Endothelial cell of umbilical vein (primary cell): ENCODE data around the gene ALOXE3. TPM values are rescaled to one million over a fixed set of nuclear protein-coding genes. Genes with fewer than 3 reads are reported as not detected.

Source experiments
- BruUV-seq: library from RNA; stranded (reverse); fragments of 400-500 nt; replicated peaks from 2 replicates; lab custom pipeline; 2021; lab: Mats Ljungman, UMichigan
- CTCF ChIA-PET: fragments of 300-600, 350-600 bp; sonication (Branson Sonifier 250); formaldehyde crosslinking; loops from one replicate; lab custom pipeline; 2021; ENCODE audit warnings: antibody characterized with exemption, inconsistent platforms; lab: Charles Lee
- POLR2A ChIA-PET: fragments of 300-600, 350-600 bp; sonication (Branson Sonifier 250); formaldehyde crosslinking; loops from one replicate; lab custom pipeline; 2021; ENCODE audit warnings: antibody characterized with exemption, inconsistent platforms; lab: Charles Lee
- DNase-seq: peaks from one replicate; pipeline ENCODE4 v3.0.0-alpha.2; 2011; ENCODE audit warnings: low read depth, low spot score
- FAIRE-seq: peaks from 2 replicates; lab custom pipeline; 2011; peaks lifted over from hg19 to GRCh38; lab: Jason Lieb, UNC
- H2AFZ ChIP-seq: 2 replicates; pipeline ENCODE4 v1.6.0; 2012; ENCODE audit warnings: low read depth, low read length, control low read depth, inconsistent platforms
- H3K27ac ChIP-seq: 2 replicates; pipeline ENCODE4 v1.5.1; 2011; ENCODE audit warnings: low read depth, mild to moderate bottlenecking, control low read depth, low read length, moderate library complexity; ENCODE audit not compliant: insufficient read depth
- H3K27me3 ChIP-seq, 2 experiments: 2 replicates each; pipeline versions ENCODE4 v1.6.0 to v1.6.1; 2011; ENCODE audit warnings: low read length in 2 of 2, mixed read lengths in 1 of 2; ENCODE audit not compliant: control insufficient read depth in 2 of 2, insufficient read depth in 2 of 2
- H3K36me3 ChIP-seq, 2 experiments: 2 replicates in 1 of 2; 3 replicates in 1 of 2; pipeline ENCODE4 v1.5.1; 2011; ENCODE audit warnings: low read length in 2 of 2, mild to moderate bottlenecking in 1 of 2, moderate library complexity in 1 of 2; ENCODE audit not compliant: control insufficient read depth in 2 of 2, insufficient read depth in 2 of 2; ENCODE audit errors: extremely low read depth in 1 of 2
- H3K4me1 ChIP-seq: 3 replicates; pipeline ENCODE4 v1.5.1; 2011; ENCODE audit warnings: mild to moderate bottlenecking, low read length; ENCODE audit not compliant: control insufficient read depth, insufficient read depth; ENCODE audit errors: extremely low read depth
- H3K4me2 ChIP-seq: 2 replicates; pipeline ENCODE4 v1.6.1; 2011; ENCODE audit warnings: low read length, control low read depth, mixed read lengths; ENCODE audit not compliant: insufficient read depth
- H3K4me3 ChIP-seq, 3 experiments: fragments of 200-600 bp in 1 of 3; sonication (generic), shearing (Covaris generic) in 1 of 3; replicated peaks in 1 of 3; 2 replicates each; pipeline ENCODE4 v1.5.1; 2011 to 2016; ENCODE audit warnings: control low read depth in 3 of 3, low read length in 3 of 3, mild to moderate bottlenecking in 2 of 3, inconsistent platforms in 1 of 3, low read depth in 1 of 3, moderate library complexity in 1 of 3; ENCODE audit not compliant: insufficient read depth in 1 of 3
- H3K79me2 ChIP-seq: 2 replicates; pipeline ENCODE4 v1.6.0; 2012; ENCODE audit warnings: low read length, inconsistent platforms; ENCODE audit not compliant: control insufficient read depth, insufficient read depth
- H3K9ac ChIP-seq: replicated peaks from 2 replicates; pipeline ENCODE3; 2011; ENCODE audit warnings: low read length, control low read depth; ENCODE audit not compliant: insufficient read depth; ENCODE audit errors: extremely low read depth
- H3K9me1 ChIP-seq: replicated peaks from 3 replicates; pipeline ENCODE4 v1.6.0; 2011; ENCODE audit warnings: mild to moderate bottlenecking, low read length; ENCODE audit not compliant: control insufficient read depth, insufficient read depth; ENCODE audit errors: extremely low read depth
- H3K9me3 ChIP-seq: replicated peaks from 2 replicates; pipeline ENCODE4 v1.5.1; 2012; ENCODE audit warnings: low read length, inconsistent platforms; ENCODE audit not compliant: control insufficient read depth, insufficient read depth
- H4K20me1 ChIP-seq: replicated peaks from 2 replicates; pipeline ENCODE3; 2011; ENCODE audit warnings: mild to moderate bottlenecking, low read length; ENCODE audit not compliant: control insufficient read depth, insufficient read depth; ENCODE audit errors: extremely low read depth
- CTCF ChIP-seq, 2 donors: IDR thresholded peaks; 1 replicate in 1 of 2; 2 replicates in 1 of 2; pipeline ENCODE4 v1.5.1; 2011; ENCODE audit warnings: low read length in 2 of 2, mild to moderate bottlenecking in 2 of 2, moderate library complexity in 2 of 2, control low read depth in 1 of 2, inconsistent platforms in 1 of 2, low read depth in 1 of 2; ENCODE audit not compliant: insufficient read depth in 1 of 2; ENCODE audit errors: extremely low read depth in 1 of 2
- EZH2 ChIP-seq: IDR thresholded peaks from 2 replicates; pipeline ENCODE4 v1.6.1; 2012; ENCODE audit warnings: borderline replicate concordance, low read depth, mild to moderate bottlenecking, moderate library complexity, low read length, inconsistent platforms; ENCODE audit not compliant: severe bottlenecking
- FOS ChIP-seq: IDR thresholded peaks from 2 replicates; pipeline ENCODE4 v1.6.1; 2011; ENCODE audit warnings: mild to moderate bottlenecking, low read length, moderate library complexity, borderline replicate concordance; ENCODE audit not compliant: insufficient read depth
- GATA2 ChIP-seq: IDR thresholded peaks from 2 replicates; pipeline ENCODE4 v1.7.0; 2011; ENCODE audit warnings: low read depth, mild to moderate bottlenecking, moderate library complexity, mixed read lengths, low read length; ENCODE audit not compliant: insufficient read length, insufficient read depth
- JUN ChIP-seq: IDR thresholded peaks from 2 replicates; pipeline ENCODE4 v1.6.1; 2011; ENCODE audit warnings: borderline replicate concordance, low read depth; ENCODE audit not compliant: insufficient read length, insufficient read depth
- MAX ChIP-seq: IDR thresholded peaks from 2 replicates; pipeline ENCODE4 v1.6.1; 2011; ENCODE audit not compliant: insufficient read depth, insufficient read length
- MYC ChIP-seq: IDR thresholded peaks from one replicate; pipeline ENCODE4 v1.6.1; 2011; ENCODE audit warnings: mild to moderate bottlenecking, low read depth, low read length
- POLR2A ChIP-seq: IDR thresholded peaks from 2 replicates; pipeline ENCODE4 v1.6.1; 2012; ENCODE audit warnings: low read depth, mild to moderate bottlenecking, control low read depth, low read length
- POLR2AphosphoS5 ChIP-seq: IDR thresholded peaks from 2 replicates; pipeline ENCODE4 v1.6.1; 2012; ENCODE audit warnings: low read depth, mild to moderate bottlenecking, control low read depth, low read length, moderate library complexity; ENCODE audit not compliant: insufficient read depth
- dilution Hi-C: fragments of 300-500 bp; cut with MboI; formaldehyde crosslinking; loops from one replicate; pipeline ENCODE4 v1.15.0; 2019; ENCODE audit warnings: low sequenced_read_pairs; ENCODE audit not compliant: extremely low pct_ligation_motif_present
- intact Hi-C: fragments of 100-400 bp; cut with micrococcal nuclease; formaldehyde crosslinking; loops from one replicate; pipeline ENCODE4 v1.10.0; 2022
- polyA plus RNA-seq, 4 experiments: library from polyadenylated mRNA; depleted of rRNA in 3 of 4; stranded (reverse) in 3 of 4; unstranded in 1 of 4; fragments of >200 nt; gene quantifications; 2 replicates each; pipeline versions ENCODE4 v1.2.1 to v1.2.3, GENCODE V29; 2011 to 2012; ENCODE audit warnings: missing spikeins in 1 of 4
- total RNA-seq: library from RNA; stranded (reverse); gene quantifications from 2 replicates; pipeline ENCODE4 v1.2.3, GENCODE V29; 2021

ALOXE3 gene
- total and polyA plus RNA-seq, 2 donors (not counting 3 experiments of a cell fraction or from before 2014, with no cell fraction given), result 0.01 TPM; not detected in 1

DNA sequence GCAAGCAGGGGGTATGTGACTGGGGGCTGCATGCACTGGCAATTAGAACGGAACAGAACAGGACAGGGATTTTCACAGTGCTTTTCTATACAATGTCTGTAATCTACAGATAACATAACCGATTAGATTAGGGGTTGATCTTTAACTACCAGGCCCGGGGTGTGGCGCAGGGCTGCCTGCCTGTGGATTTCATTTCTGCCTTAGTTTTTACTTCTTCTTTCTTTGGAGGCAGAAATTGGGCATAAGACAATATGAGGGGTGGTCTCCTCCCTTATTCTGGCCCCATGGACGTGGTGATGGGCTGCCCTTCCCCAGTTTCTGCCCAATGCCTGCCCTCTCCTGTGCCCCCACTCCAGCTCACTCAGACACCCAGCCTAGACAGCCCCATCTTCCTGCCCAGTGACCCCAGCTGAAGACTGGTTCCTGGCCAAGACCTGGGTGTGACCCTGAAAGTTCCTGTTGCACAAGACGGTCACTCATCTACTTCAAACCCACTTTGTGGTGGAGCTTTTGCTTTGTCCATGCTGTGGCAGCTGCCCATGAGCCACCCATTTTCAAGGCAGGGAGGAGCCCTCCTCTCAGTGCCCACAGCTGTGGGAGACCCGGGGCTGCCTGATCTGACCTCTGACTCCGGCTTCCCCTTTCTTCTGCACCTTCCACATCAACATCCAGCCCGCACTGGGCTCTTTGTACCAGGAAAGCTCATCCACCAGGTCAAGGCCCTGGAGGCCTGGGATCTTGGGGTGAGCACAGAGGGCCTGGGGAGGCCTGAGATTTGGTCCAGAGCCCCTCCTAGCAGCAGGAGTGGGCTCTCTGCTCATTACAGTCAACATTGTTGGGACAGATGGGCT lies 49.4 kb downstream of the ALOXE3 start:
- no peak overlapping the region for H2AFZ ChIP-seq
- intact Hi-C loops, result no loop called here
- no TSS peak for BruUV-seq
- DNase-seq (no peak), FAIRE-seq (no peak)
- dilution Hi-C loops, result no loop called here
- no peaks in the 10 kb centered on the region for H3K9me3 ChIP-seq
- no peaks in the 10 kb centered on the region for H3K9me1 ChIP-seq
- POLR2A ChIA-PET, result no interaction called here
- H3K27me3 ChIP-seq, result peaks cover 29 to 35% of the 10 kb centered on the region in 2 experiments
- H3K4me3 ChIP-seq, result no peak overlapping the region
- TF ChIP-seq POLR2AphosphoS5, result no peak
- TF ChIP-seq CTCF (IDR thresholded peaks at IDR 0.05; ENCODE audit: extremely low read depth in 1 of 2, insufficient read depth in 1 of 2, low read depth in 1 of 2, low read length in 2 of 2), result no peak
- TF ChIP-seq EZH2, result no peak
- no peak for TF ChIP-seq FOS
- no peak for TF ChIP-seq MAX
- TF ChIP-seq POLR2A, result no peak
- TF ChIP-seq GATA2, result no peak
- no peak for TF ChIP-seq MYC
- no peak for TF ChIP-seq JUN
- H3K79me2 ChIP-seq, result no peaks in the 10 kb centered on the region
- no peaks in the 10 kb centered on the region for H3K4me1 ChIP-seq
- no peak overlapping the region for H3K4me2 ChIP-seq
- H4K20me1 ChIP-seq, result no peaks in the 10 kb centered on the region
- H3K9ac ChIP-seq, result no peak overlapping the region
- no peak overlapping the region for H3K27ac ChIP-seq
- CTCF ChIA-PET, result interaction anchor here (0.9 to 4.7 kb wide), 7 partner anchors 9 to 50 kb away, joined by 3 to 73 read pairs (median 5); partner anchors contain the start of gene ALOXE3
- H3K36me3 ChIP-seq, result no peaks in the 10 kb centered on the region
